RWPE1 (cell line): ENCODE measurements around the gene RAD52.
"Not testable (repeated sequence)": the region's sequence is repeated elsewhere in the genome, so short reads cannot be mapped to it uniquely, and the experiment has no call there.

Experiments
- CTCF ChIA-PET: fragments of 350-600 bp; sonication (Branson Sonifier 250); formaldehyde crosslinking; extraction: SDS; loops from one replicate; lab custom pipeline; 2021; lab: Yijun Ruan, JAX
- POLR2A ChIA-PET: fragments of 400-600 bp; formaldehyde crosslinking; extraction: SDS; loops from one replicate; lab custom pipeline; 2020; ENCODE audit warnings: antibody characterized with exemption; ENCODE audit not compliant: low non-redundant PET; lab: Yijun Ruan, JAX
- DNase-seq: peaks from one replicate; pipeline ENCODE4 v3.0.0; 2012; ENCODE audit warnings: low spot score
- H3K27ac ChIP-seq: fragments of 450-650 bp; 2 replicates; pipeline ENCODE4 v1.5.1; 2017
- TF ChIP-seq, protein P1 (sequence below): fragments of 450-650 bp; conservative IDR thresholded peaks from 2 replicates; pipeline ENCODE4 v1.5.1; 2017; ENCODE audit warnings: low read depth, mild to moderate bottlenecking

Gene RAD52

GRCh38 chr12:946212-946611, 3.3 kb downstream of the RAD52 start:
- ChIA-PET POLR2A (no interaction called here), CTCF (interaction anchor here (0.5 kb wide), 1 partner anchor 40 kb away, joined by 3 read pairs; no protein-coding TSS in a partner anchor)
- TF ChIP-seq, protein P1, sequence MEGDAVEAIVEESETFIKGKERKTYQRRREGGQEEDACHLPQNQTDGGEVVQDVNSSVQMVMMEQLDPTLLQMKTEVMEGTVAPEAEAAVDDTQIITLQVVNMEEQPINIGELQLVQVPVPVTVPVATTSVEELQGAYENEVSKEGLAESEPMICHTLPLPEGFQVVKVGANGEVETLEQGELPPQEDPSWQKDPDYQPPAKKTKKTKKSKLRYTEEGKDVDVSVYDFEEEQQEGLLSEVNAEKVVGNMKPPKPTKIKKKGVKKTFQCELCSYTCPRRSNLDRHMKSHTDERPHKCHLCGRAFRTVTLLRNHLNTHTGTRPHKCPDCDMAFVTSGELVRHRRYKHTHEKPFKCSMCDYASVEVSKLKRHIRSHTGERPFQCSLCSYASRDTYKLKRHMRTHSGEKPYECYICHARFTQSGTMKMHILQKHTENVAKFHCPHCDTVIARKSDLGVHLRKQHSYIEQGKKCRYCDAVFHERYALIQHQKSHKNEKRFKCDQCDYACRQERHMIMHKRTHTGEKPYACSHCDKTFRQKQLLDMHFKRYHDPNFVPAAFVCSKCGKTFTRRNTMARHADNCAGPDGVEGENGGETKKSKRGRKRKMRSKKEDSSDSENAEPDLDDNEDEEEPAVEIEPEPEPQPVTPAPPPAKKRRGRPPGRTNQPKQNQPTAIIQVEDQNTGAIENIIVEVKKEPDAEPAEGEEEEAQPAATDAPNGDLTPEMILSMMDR, result no peak
- DNase-seq, result no peak
- no peak overlapping the region for H3K27ac ChIP-seq

GRCh38 chr12:944211-944610, 5.3 kb downstream of the RAD52 start:
- no peak for DNase-seq
- ChIA-PET CTCF (no interaction called here), POLR2A (no interaction called here)
- TF ChIP-seq, protein P1, result no peak
- H3K27ac ChIP-seq, result no peak overlapping the region

DNA sequence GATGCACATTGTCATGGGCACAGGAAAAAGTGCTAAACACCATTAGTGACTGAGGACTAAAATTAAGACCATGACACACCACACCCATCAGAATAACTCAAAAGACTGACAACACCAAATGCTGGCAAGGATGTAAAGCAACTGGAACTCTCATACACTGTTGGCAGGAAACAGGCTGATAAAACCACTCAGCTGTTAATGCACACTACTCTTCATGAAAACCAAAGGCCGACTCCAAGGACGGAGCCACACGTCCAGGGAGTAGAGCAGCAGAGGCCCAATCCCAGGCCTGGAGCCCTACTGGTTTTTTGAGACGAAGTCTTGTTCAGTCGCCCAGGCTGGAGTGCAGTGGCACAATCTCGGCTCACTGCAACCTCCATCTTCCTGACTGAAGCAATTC, 6.4 kb downstream of the RAD52 start:
- CTCF ChIA-PET, result interaction anchor here (0.7 kb wide), 1 partner anchor 50 kb away, joined by 4 read pairs; no protein-coding TSS in a partner anchor
- H3K27ac ChIP-seq, result no peak overlapping the region
- no peak for DNase-seq
- TF ChIP-seq, protein P1, result no peak
- POLR2A ChIA-PET, result no interaction called here

GRCh38 chr12:938810-939209, 10.7 kb downstream of the RAD52 start:
- no peak for DNase-seq
- no peak overlapping the region for H3K27ac ChIP-seq
- CTCF ChIA-PET, result no interaction called here
- TF ChIP-seq, protein P1, result no peak
- POLR2A ChIA-PET, result no interaction called here

DNA sequence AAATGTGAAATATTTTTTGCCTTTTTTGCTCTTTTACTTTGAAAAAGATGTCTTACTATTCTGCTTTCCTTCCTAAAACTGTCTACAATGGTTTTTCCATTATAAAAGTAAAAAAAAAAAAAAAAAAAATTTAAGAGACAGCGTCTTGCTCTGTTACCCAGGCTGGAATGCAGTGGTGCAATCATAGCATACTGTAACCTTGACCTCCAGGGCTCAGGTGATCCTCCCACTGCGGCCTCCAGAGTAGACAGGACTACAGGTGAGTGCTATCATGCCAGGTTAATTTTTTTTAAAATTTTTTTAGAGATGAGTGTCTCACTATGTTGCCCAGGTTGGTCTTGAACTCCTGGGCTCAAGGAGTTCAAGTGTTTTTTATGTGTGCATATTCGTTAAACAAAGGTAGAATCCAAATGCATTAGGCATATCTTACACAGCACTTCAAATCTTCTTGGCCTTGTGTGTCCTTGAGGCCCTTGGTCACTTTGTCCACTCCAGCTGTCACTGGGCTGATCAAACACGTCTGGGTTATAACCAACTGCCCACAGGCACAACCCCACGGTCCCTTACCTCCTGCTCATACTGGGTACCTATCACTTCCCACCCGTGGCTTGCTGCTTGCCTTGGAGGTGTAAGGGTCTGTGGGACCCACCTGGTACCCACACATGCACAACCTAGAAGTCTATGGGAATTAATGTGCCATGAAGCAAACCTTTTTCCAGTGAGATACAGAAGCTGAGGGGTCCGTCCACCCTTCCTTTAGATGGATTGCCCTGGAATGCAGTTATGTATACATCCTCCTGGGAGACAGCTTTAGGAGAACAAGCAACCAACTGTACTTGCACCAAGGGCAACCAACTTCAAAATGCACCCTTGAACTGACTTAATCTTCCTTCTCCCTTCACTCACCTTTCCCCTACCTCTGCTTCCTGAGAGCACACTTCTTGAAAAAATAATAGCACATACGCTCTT, 12.8 kb downstream of the RAD52 start:
- POLR2A ChIA-PET, result no interaction called here

DNA sequence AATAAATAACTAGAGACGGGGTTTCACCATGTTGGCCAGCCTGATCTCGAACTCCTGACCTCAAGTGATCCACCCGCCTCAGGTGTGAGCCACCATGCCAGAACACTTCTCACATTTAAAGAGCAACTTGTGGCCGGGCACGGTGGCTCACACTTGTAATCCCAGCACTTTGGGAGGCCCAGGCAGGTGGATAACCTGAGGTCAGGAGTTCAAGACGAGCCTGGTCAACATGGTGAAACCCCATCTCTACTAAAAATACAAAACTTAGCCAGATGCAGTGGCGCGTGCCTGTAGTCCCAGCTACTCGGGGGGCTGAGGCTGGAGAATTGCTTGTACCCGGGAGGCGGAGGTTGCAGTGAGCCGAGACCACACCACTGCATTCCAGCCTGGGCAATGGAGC, 13.6 kb downstream of the RAD52 start:
- POLR2A ChIA-PET, DNase-seq, CTCF ChIA-PET, H3K27ac ChIP-seq: not testable (repeated sequence)

More for the DNA sequence above, 12.8 kb downstream of the RAD52 start:
- TF ChIP-seq, protein P1, result no peak
- DNase-seq, result no peak
- no peak overlapping the region for H3K27ac ChIP-seq
- CTCF ChIA-PET, result interaction anchor here (0.7 kb wide), 1 partner anchor 722 kb away, joined by 3 read pairs; no protein-coding TSS in a partner anchor

- TF ChIP-seq, protein P1, result no peak
- ChIA-PET POLR2A (interaction anchor here (0.6 kb wide), 1 partner anchor 83 kb away, joined by 3 read pairs; no protein-coding TSS in a partner anchor), CTCF (no interaction called here)
- no peak overlapping the region for H3K27ac ChIP-seq
- DNase-seq, result no peak
These were observed 17.9 kb downstream of the RAD52 start for GRCh38 chr12:931591-931990.
